HG03103 (cell line): ENCODE results near the gene PAX2.

Experiments
- ATAC-seq: cut with Tn5 transposase; IDR thresholded peaks from one replicate; pipeline ENCODE4 v1.9.1; 2021; ENCODE audit warnings: low read depth; ENCODE audit not compliant: unreplicated experiment

Gene PAX2

DNA sequence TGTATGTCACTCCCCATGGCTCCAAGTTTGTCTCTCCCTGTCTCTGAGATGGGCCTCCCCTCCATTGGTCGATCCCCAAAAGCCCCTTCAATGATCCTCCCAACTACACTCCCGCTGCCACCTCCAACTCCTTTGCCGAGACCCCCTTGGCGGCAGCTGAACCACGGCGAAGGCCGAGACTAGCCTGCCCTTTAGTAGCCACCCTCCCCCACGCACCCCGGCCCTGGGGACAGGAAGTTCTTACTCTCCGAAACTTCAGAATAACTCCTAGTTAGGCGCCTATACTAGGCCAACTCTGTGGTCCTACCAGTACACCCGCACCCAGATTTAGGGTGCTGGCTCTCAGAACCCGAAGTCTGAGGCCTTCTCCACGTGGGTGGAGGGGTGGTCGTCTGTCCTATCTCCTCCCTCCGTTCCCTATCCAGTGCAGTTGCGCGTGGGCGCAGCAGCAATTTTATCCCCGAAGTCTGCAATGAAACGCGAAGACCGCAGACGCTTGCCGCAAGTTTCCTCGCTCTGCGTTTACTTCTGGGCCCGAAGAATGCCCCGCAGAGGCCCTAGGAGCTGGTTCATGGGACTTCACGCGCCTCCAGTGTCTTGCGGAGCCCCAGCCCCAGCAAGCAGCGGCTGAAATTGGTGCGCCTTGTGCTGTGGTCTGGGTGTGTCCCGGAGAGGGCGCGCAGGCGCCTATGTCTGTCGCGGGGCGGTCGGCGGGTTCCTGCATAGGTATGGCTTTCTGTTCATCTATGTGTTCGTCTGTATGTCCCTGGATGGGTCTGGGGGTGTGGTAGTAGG lies 84.7 kb downstream of the PAX2 start:
- no peak for ATAC-seq

GRCh38 chr10:100830728-100831111 lies 85.3 kb downstream of the PAX2 start:
- ATAC-seq = no peak

- ATAC-seq = no peak
These were observed 86.4 kb downstream of the PAX2 start for GRCh38 chr10:100831742-100832141.

GRCh38 chr10:100835810-100836209 lies 90.4 kb downstream of the PAX2 start:
- no peak for ATAC-seq

GRCh38 chr10:100836891-100837290 lies 91.5 kb downstream of the PAX2 start:
- no peak for ATAC-seq

GRCh38 chr10:100837300-100837699 lies 91.9 kb downstream of the PAX2 start:
- ATAC-seq = no peak

GRCh38 chr10:100838986-100839385 lies 93.6 kb downstream of the PAX2 start:
- ATAC-seq = no peak

- no peak for ATAC-seq
These were observed 96.1 kb downstream of the PAX2 start for GRCh38 chr10:100841528-100841927.

DNA sequence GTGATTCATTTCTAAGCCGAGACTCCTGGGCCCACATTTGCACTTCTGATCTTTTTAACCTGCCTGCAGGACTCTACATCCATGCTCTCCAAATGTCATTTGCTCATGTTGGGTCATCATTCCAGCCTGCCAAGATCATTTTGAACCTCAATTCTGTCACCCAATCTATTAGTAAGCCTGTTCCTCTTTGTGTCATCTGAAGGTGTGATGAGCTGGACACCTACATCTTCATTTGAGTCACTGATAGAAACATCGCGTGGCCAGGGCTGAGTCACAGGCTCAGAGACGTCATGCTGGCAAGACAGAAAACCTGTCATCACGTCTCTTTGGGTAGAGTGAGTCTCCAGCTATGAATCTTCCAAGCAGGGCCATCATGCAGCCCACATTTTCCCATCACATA lies 102.1 kb downstream of the PAX2 start:
- no peak for ATAC-seq

DNA sequence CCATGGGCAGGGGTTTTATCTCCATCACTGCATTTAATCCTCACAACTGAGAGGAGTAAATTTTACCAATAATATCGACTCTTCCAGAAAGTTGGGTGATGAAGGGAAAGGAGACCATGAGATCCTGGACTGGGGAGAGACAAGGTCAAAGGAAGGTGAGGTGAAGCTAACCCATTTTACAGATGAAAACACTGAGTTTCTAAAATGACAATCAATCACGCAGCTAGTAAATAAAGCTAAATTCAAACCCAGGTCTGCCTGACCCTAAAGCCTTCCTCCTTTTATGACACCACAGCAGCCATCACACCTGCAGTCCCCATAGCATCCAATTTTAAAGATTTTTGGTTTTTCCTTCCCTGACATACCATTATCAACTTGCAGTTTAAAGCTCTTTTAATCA lies 103.4 kb downstream of the PAX2 start:
- no peak for ATAC-seq

- no peak for ATAC-seq
These were observed 112.9 kb downstream of the PAX2 start for GRCh38 chr10:100858261-100858660.

- ATAC-seq = no peak
These were observed 113.5 kb downstream of the PAX2 start for GRCh38 chr10:100858747-100859483.

DNA sequence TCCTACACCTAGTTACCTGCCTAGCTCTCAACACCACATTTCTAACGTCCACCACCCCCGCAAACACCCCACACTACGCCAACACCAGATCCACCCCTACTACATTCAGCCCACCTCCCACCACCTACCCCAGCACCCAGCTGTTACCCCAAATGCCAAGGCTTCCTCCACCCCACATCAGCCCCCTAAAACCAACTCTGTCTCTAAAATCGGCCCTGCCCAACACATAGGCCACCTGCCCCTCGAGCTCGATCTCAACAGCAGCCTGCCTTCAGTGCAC lies 114.0 kb downstream of the PAX2 start:
- ATAC-seq = no peak

DNA sequence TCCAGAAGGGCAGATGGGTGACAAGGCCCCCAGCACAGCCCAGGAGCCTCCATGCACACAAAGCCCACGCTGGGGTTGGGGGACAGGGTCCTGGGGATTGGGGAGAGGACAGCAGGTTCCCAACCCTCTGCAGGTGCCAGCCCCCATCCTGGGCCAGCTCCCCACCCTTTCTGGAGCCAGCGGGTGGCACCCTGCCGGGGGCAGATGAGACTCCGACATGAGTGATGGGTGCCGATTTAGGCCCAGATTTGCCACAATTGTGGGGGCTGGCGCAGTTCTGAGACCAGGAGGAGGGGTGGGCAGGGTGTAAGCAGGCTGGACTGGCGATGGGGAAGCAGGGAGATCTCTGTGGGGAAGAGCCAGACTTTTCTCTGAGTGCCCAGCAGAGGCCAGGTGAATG lies 118.1 kb downstream of the PAX2 start:
- ATAC-seq = no peak

- ATAC-seq = no peak
These were observed 118.9 kb downstream of the PAX2 start for GRCh38 chr10:100864036-100864885.

- no peak for ATAC-seq
These were observed 119.6 kb downstream of the PAX2 start for GRCh38 chr10:100864978-100865377.

GRCh38 chr10:100866010-100866409 lies 120.6 kb downstream of the PAX2 start:
- ATAC-seq = no peak

DNA sequence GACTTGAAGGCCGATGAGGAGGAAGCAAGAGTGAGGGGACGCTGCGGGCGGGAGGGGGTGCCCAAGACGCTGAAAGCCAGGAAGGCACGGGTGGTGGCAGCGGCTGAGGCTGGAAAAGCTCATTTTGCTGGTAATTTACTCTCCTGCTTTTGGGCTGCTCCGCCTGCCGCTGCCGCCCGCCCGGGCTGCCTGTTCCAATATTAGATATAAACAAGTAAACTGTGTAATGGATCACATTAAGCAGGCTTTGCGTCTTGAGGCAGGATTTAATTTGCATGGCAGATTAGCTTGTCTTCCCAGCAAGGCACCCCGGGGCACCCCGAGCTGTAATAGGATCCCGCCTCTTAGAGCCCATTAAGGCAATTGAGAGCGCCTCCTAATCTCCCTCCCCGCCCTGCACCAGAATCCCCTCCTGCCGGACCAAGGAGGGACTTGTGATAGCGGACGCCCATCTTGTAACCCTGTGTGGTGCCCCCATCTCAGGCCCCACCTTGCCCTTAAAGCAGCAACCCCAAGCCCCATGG lies 121.3 kb downstream of the PAX2 start:
- no peak for ATAC-seq

DNA sequence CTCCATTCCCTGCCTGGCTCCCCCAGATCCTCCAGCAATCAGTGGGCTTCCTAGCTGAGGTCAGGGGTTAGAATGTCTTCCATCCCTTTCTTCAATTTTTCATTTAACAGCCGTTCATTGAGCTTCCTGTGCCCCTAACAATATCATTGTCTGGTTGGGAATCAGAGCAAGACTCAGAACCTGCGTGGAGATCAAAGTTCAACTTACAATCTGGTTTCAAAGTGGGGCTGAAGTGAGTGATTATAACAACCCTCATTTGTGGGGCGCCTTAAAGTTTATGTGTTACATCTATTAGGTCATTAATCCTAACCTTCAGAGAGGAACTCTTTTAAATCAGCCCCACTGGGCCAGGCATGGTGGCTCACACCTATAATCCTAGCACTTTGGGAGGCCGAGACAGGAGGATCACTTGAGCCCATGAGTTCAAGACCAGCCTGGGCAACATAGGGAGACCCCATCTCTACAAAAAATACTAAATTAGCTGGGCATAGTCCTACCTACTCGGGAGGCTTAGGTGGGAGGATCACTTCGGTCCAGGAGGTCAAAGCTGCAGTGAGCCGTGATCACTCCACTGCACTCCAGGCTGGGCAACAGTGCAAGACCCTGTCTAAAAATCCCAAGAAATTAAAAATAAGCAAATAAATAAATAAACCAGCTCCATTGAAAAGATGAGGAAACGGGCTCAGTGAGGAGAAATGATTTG lies 122.0 kb downstream of the PAX2 start:
- ATAC-seq = no peak

- no peak for ATAC-seq
These were observed 123.0 kb downstream of the PAX2 start for GRCh38 chr10:100868382-100868781.

- ATAC-seq = no peak
These were observed 124.0 kb downstream of the PAX2 start for GRCh38 chr10:100869399-100869798.
